GM23338 (cell line): Measurements from ENCODE around the gene SIRT7. TPM values are rescaled to one million over a fixed set of nuclear protein-coding genes. Genes with fewer than 3 reads are reported as not detected.

ENCODE experiments used
- ATAC-seq: fragments of 200-7000 bp; cut with Tn5 transposase; 3 replicates; pipeline ENCODE4 v1.9.1; 2020
- DNase-seq: peaks from one replicate; pipeline ENCODE4 v3.0.0-alpha.2; 2015; ENCODE audit warnings: low spot score
- H2AFZ ChIP-seq: fragments of 200-600 bp; sonication (generic); 2 replicates; pipeline ENCODE4 v1.8.0; 2016; ENCODE audit warnings: antibody characterized with exemption, mild to moderate bottlenecking, moderate library complexity
- H3F3A ChIP-seq: fragments of 200-600 bp; sonication (generic); replicated peaks from 2 replicates; pipeline ENCODE4 v1.8.0; 2017; ENCODE audit warnings: antibody characterized with exemption, mixed run types, low read depth
- H3K27ac ChIP-seq: fragments of 200-600 bp; sonication (generic); 2 replicates; pipeline ENCODE4 v1.6.1; 2016; ENCODE audit warnings: low read depth
- H3K27me3 ChIP-seq: fragments of 200-600 bp; sonication (generic); 2 replicates; pipeline ENCODE4 v1.8.0; 2016; ENCODE audit warnings: mild to moderate bottlenecking, mixed run types, moderate library complexity; ENCODE audit not compliant: insufficient read depth
- H3K36me3 ChIP-seq: fragments of 200-600 bp; sonication (generic); 2 replicates; pipeline ENCODE4 v1.8.0; 2016; ENCODE audit warnings: mild to moderate bottlenecking; ENCODE audit not compliant: insufficient read depth
- H3K4me1 ChIP-seq: fragments of 200-600 bp; sonication (generic); 2 replicates; pipeline ENCODE4 v1.8.0; 2016; ENCODE audit warnings: mild to moderate bottlenecking, moderate library complexity; ENCODE audit not compliant: insufficient read depth
- H3K4me2 ChIP-seq: fragments of 200-600 bp; sonication (generic); 2 replicates; pipeline ENCODE4 v1.7.1; 2017; ENCODE audit warnings: mixed run types
- H3K4me3 ChIP-seq: fragments of 200-600 bp; sonication (generic); 2 replicates; pipeline ENCODE4 v1.6.1; 2016; ENCODE audit warnings: mixed run types
- H3K79me2 ChIP-seq: fragments of 200-600 bp; sonication (generic); replicated peaks from 2 replicates; pipeline ENCODE4 v1.8.0; 2017; ENCODE audit warnings: mild to moderate bottlenecking; ENCODE audit not compliant: insufficient read depth
- H3K9me2 ChIP-seq: fragments of 200-600 bp; sonication (generic); 2 replicates; pipeline ENCODE4 v1.8.0; 2017; ENCODE audit not compliant: insufficient read depth
- H4K20me1 ChIP-seq: fragments of 200-600 bp; sonication (generic); replicated peaks from 2 replicates; pipeline ENCODE4 v1.8.0; 2017; ENCODE audit warnings: mild to moderate bottlenecking; ENCODE audit not compliant: insufficient read depth
- H3K27ac Mint-ChIP-seq: 2 replicates; pipeline ENCODE4 v1.8.0; 2020; ENCODE audit warnings: inconsistent platforms, mild to moderate bottlenecking, moderate library complexity, mixed read lengths
- H3K27me3 Mint-ChIP-seq: 3 replicates; pipeline ENCODE4 v1.8.0; 2022; ENCODE audit warnings: low read depth, mild to moderate bottlenecking, moderate library complexity, mixed read lengths, inconsistent platforms; ENCODE audit not compliant: insufficient read depth, poor library complexity
- H3K36me3 Mint-ChIP-seq: 3 replicates; pipeline ENCODE4 v1.8.0; 2021; ENCODE audit warnings: low read depth, mild to moderate bottlenecking, inconsistent platforms, moderate library complexity, mixed read lengths
- H3K4me1 Mint-ChIP-seq: 3 replicates; pipeline ENCODE4 v1.8.0; 2020; ENCODE audit warnings: mild to moderate bottlenecking, inconsistent platforms, mixed read lengths
- H3K4me3 Mint-ChIP-seq: 3 replicates; pipeline ENCODE4 v1.8.0; 2021; ENCODE audit warnings: moderate library complexity, mild to moderate bottlenecking, inconsistent platforms, mixed read lengths
- H3K9me3 Mint-ChIP-seq: 3 replicates; pipeline ENCODE4 v1.8.0; 2020; ENCODE audit warnings: moderate library complexity, mild to moderate bottlenecking, inconsistent platforms, mixed read lengths
- CREB1 ChIP-seq: fragments of 250-450 bp; sonication (Bioruptor Pico); IDR thresholded peaks from 2 replicates; pipeline ENCODE4 v1.5.0; 2020; ENCODE audit warnings: low read depth, mild to moderate bottlenecking, moderate library complexity
- ETS1 ChIP-seq: IDR thresholded peaks from 2 replicates; pipeline ENCODE4 v1.6.1; 2016; ENCODE audit warnings: antibody characterized with exemption
- EZH2 ChIP-seq: fragments of 200-600 bp; sonication (generic); IDR thresholded peaks from one replicate; pipeline ENCODE4 v1.8.0; 2017; ENCODE audit warnings: antibody characterized with exemption, mild to moderate bottlenecking, low read depth; ENCODE audit not compliant: unreplicated experiment
- EZH2phosphoT487 ChIP-seq: fragments of 200-600 bp; sonication (generic); IDR thresholded peaks from one replicate; pipeline ENCODE4 v1.8.1; 2018; ENCODE audit warnings: antibody characterized with exemption; ENCODE audit not compliant: unreplicated experiment
- JUNB ChIP-seq: IDR thresholded peaks from one replicate; pipeline ENCODE4 v1.6.1; 2016; ENCODE audit warnings: antibody characterized with exemption; ENCODE audit not compliant: unreplicated experiment
- NANOG ChIP-seq: IDR thresholded peaks from 2 replicates; pipeline ENCODE4 v1.6.1; 2016; ENCODE audit warnings: antibody characterized with exemption, borderline replicate concordance
- ZNF114 ChIP-seq: fragments of 250-450 bp; sonication (Bioruptor Pico); IDR thresholded peaks from 2 replicates; pipeline ENCODE4 v1.5.0; 2020; ENCODE audit warnings: mild to moderate bottlenecking, moderate library complexity
- ZNF331 ChIP-seq: fragments of 250-450 bp; sonication (Bioruptor Pico); IDR thresholded peaks from 2 replicates; pipeline ENCODE4 v1.5.0; 2020; ENCODE audit warnings: low read depth, mild to moderate bottlenecking, moderate library complexity
- polyA plus RNA-seq: library from polyadenylated mRNA; unstranded; fragments of >200 nt; fragmentation: Nextera tagmentation; extraction: Ambion mirVana; gene quantifications from 2 replicates; pipeline ENCODE4 v1.2.1, GENCODE V29; 2016
- total RNA-seq: library from RNA; depleted of rRNA; stranded (reverse); fragments of >200 nt; shearing (Covaris generic); gene quantifications from 2 replicates; pipeline ENCODE4 v1.2.3, GENCODE V29; 2014
- TF ChIP-seq, protein P1 (sequence below): fragments of 250-450 bp; sonication (Bioruptor Pico); IDR thresholded peaks from 2 replicates; pipeline ENCODE4 v1.5.0; 2020; ENCODE audit warnings: mild to moderate bottlenecking, moderate library complexity
- TF ChIP-seq, protein P2 (sequence below): IDR thresholded peaks from one replicate; pipeline ENCODE4 v1.6.1; 2018; ENCODE audit warnings: antibody characterized with exemption; ENCODE audit not compliant: unreplicated experiment

Gene SIRT7
- total and polyA plus RNA-seq, 2 experiments from 2014 or later, result 16.3 to 20.8 TPM

DNA sequence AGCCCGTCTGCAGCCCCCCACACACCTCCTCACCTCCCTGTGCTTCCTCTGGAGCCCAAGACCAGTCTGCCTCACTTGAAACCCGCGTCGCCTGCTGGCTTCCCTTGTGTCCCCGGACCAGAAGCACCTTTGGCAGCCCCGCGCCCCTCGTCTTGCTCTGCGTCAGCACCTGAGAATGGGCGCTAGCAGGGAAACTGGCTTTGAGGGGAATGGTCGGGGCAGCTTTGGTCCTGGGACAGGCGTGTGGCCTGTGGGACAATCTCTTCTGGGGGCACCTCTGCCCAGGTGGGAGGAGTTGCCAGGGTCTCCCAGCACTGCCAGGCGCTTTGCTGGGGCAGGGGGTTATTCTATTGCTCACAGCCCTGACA, 13.2 kb upstream of the SIRT7 start:
- Histone ChIP-seq H3K36me3 (no peaks in the 10 kb centered on the region), H3K27me3 (peaks cover 10% of the 10 kb centered on the region; the same call in 1 of the 2 replicates), H3F3A (peaks cover 12% of the 10 kb centered on the region), H3K4me2 (no peak overlapping the region), H3K9me2 (no peaks in the 10 kb centered on the region), H3K4me1 (peaks cover 1% of the 10 kb centered on the region; the same call in 1 of the 2 replicates), H3K27ac (no peak overlapping the region), H3K4me3 (no peak overlapping the region), H4K20me1 (no peaks in the 10 kb centered on the region; the same call in 1 of the 2 replicates), H2AFZ (no peak overlapping the region), H3K79me2 (peaks cover 14% of the 10 kb centered on the region)
- H3K36me3 Mint-ChIP-seq, result peaks cover 33% of the 10 kb centered on the region
- TF ChIP-seq, protein P1, sequence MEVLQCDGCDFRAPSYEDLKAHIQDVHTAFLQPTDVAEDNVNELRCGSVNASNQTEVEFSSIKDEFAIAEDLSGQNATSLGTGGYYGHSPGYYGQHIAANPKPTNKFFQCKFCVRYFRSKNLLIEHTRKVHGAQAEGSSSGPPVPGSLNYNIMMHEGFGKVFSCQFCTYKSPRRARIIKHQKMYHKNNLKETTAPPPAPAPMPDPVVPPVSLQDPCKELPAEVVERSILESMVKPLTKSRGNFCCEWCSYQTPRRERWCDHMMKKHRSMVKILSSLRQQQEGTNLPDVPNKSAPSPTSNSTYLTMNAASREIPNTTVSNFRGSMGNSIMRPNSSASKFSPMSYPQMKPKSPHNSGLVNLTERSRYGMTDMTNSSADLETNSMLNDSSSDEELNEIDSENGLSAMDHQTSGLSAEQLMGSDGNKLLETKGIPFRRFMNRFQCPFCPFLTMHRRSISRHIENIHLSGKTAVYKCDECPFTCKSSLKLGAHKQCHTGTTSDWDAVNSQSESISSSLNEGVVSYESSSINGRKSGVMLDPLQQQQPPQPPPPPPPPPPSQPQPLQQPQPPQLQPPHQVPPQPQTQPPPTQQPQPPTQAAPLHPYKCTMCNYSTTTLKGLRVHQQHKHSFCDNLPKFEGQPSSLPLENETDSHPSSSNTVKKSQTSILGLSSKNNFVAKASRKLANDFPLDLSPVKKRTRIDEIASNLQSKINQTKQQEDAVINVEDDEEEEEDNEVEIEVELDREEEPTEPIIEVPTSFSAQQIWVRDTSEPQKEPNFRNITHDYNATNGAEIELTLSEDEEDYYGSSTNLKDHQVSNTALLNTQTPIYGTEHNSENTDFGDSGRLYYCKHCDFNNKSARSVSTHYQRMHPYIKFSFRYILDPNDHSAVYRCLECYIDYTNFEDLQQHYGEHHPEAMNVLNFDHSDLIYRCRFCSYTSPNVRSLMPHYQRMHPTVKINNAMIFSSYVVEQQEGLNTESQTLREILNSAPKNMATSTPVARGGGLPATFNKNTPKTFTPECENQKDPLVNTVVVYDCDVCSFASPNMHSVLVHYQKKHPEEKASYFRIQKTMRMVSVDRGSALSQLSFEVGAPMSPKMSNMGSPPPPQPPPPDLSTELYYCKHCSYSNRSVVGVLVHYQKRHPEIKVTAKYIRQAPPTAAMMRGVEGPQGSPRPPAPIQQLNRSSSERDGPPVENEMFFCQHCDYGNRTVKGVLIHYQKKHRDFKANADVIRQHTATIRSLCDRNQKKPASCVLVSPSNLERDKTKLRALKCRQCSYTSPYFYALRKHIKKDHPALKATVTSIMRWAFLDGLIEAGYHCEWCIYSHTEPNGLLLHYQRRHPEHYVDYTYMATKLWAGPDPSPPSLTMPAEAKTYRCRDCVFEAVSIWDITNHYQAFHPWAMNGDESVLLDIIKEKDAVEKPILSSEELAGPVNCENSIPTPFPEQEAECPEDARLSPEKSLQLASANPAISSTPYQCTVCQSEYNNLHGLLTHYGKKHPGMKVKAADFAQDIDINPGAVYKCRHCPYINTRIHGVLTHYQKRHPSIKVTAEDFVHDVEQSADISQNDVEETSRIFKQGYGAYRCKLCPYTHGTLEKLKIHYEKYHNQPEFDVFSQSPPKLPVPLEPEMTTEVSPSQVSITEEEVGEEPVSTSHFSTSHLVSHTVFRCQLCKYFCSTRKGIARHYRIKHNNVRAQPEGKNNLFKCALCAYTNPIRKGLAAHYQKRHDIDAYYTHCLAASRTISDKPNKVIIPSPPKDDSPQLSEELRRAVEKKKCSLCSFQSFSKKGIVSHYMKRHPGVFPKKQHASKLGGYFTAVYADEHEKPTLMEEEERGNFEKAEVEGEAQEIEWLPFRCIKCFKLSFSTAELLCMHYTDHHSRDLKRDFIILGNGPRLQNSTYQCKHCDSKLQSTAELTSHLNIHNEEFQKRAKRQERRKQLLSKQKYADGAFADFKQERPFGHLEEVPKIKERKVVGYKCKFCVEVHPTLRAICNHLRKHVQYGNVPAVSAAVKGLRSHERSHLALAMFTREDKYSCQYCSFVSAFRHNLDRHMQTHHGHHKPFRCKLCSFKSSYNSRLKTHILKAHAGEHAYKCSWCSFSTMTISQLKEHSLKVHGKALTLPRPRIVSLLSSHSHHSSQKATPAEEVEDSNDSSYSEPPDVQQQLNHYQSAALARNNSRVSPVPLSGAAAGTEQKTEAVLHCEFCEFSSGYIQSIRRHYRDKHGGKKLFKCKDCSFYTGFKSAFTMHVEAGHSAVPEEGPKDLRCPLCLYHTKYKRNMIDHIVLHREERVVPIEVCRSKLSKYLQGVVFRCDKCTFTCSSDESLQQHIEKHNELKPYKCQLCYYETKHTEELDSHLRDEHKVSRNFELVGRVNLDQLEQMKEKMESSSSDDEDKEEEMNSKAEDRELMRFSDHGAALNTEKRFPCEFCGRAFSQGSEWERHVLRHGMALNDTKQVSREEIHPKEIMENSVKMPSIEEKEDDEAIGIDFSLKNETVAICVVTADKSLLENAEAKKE, result no peak
- TF ChIP-seq NANOG, result no peak
- TF ChIP-seq ZNF114, result no peak
- TF ChIP-seq ZNF331 (CRISPR knock-in tag), result no peak
- TF ChIP-seq, protein P2, sequence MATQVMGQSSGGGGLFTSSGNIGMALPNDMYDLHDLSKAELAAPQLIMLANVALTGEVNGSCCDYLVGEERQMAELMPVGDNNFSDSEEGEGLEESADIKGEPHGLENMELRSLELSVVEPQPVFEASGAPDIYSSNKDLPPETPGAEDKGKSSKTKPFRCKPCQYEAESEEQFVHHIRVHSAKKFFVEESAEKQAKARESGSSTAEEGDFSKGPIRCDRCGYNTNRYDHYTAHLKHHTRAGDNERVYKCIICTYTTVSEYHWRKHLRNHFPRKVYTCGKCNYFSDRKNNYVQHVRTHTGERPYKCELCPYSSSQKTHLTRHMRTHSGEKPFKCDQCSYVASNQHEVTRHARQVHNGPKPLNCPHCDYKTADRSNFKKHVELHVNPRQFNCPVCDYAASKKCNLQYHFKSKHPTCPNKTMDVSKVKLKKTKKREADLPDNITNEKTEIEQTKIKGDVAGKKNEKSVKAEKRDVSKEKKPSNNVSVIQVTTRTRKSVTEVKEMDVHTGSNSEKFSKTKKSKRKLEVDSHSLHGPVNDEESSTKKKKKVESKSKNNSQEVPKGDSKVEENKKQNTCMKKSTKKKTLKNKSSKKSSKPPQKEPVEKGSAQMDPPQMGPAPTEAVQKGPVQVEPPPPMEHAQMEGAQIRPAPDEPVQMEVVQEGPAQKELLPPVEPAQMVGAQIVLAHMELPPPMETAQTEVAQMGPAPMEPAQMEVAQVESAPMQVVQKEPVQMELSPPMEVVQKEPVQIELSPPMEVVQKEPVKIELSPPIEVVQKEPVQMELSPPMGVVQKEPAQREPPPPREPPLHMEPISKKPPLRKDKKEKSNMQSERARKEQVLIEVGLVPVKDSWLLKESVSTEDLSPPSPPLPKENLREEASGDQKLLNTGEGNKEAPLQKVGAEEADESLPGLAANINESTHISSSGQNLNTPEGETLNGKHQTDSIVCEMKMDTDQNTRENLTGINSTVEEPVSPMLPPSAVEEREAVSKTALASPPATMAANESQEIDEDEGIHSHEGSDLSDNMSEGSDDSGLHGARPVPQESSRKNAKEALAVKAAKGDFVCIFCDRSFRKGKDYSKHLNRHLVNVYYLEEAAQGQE, result no peak
- no peak for TF ChIP-seq EZH2
- no peak for TF ChIP-seq JUNB
- no peak for TF ChIP-seq ETS1
- no peak for TF ChIP-seq EZH2phosphoT487
- no peak for TF ChIP-seq CREB1
- peaks cover 28% of the 10 kb centered on the region for H3K27me3 Mint-ChIP-seq
- no peak overlapping the region for H3K27ac Mint-ChIP-seq
- no peaks in the 10 kb centered on the region for H3K9me3 Mint-ChIP-seq
- ATAC-seq, result no peak
- H3K4me1 Mint-ChIP-seq, result peaks cover 11% of the 10 kb centered on the region
- DNase-seq, result peak; percentile 54
- H3K4me3 Mint-ChIP-seq, result no peak overlapping the region
